GM23338 (cell line): Measurements from ENCODE around the gene HIVEP1. TPM values are rescaled to one million over a fixed set of nuclear protein-coding genes. Genes with fewer than 3 reads are reported as not detected.

ENCODE experiments used
- ATAC-seq: fragments of 200-7000 bp; cut with Tn5 transposase; 3 replicates; pipeline ENCODE4 v1.9.1; 2020
- DNase-seq: peaks from one replicate; pipeline ENCODE4 v3.0.0-alpha.2; 2015; ENCODE audit warnings: low spot score
- H2AFZ ChIP-seq: fragments of 200-600 bp; sonication (generic); 2 replicates; pipeline ENCODE4 v1.8.0; 2016; ENCODE audit warnings: antibody characterized with exemption, mild to moderate bottlenecking, moderate library complexity
- H3F3A ChIP-seq: fragments of 200-600 bp; sonication (generic); replicated peaks from 2 replicates; pipeline ENCODE4 v1.8.0; 2017; ENCODE audit warnings: antibody characterized with exemption, mixed run types, low read depth
- H3K27ac ChIP-seq: fragments of 200-600 bp; sonication (generic); 2 replicates; pipeline ENCODE4 v1.6.1; 2016; ENCODE audit warnings: low read depth
- H3K27me3 ChIP-seq: fragments of 200-600 bp; sonication (generic); 2 replicates; pipeline ENCODE4 v1.8.0; 2016; ENCODE audit warnings: mild to moderate bottlenecking, mixed run types, moderate library complexity; ENCODE audit not compliant: insufficient read depth
- H3K36me3 ChIP-seq: fragments of 200-600 bp; sonication (generic); 2 replicates; pipeline ENCODE4 v1.8.0; 2016; ENCODE audit warnings: mild to moderate bottlenecking; ENCODE audit not compliant: insufficient read depth
- H3K4me1 ChIP-seq: fragments of 200-600 bp; sonication (generic); 2 replicates; pipeline ENCODE4 v1.8.0; 2016; ENCODE audit warnings: mild to moderate bottlenecking, moderate library complexity; ENCODE audit not compliant: insufficient read depth
- H3K4me2 ChIP-seq: fragments of 200-600 bp; sonication (generic); 2 replicates; pipeline ENCODE4 v1.7.1; 2017; ENCODE audit warnings: mixed run types
- H3K4me3 ChIP-seq: fragments of 200-600 bp; sonication (generic); 2 replicates; pipeline ENCODE4 v1.6.1; 2016; ENCODE audit warnings: mixed run types
- H3K79me2 ChIP-seq: fragments of 200-600 bp; sonication (generic); replicated peaks from 2 replicates; pipeline ENCODE4 v1.8.0; 2017; ENCODE audit warnings: mild to moderate bottlenecking; ENCODE audit not compliant: insufficient read depth
- H3K9me2 ChIP-seq: fragments of 200-600 bp; sonication (generic); 2 replicates; pipeline ENCODE4 v1.8.0; 2017; ENCODE audit not compliant: insufficient read depth
- H4K20me1 ChIP-seq: fragments of 200-600 bp; sonication (generic); replicated peaks from 2 replicates; pipeline ENCODE4 v1.8.0; 2017; ENCODE audit warnings: mild to moderate bottlenecking; ENCODE audit not compliant: insufficient read depth
- H3K27ac Mint-ChIP-seq: 2 replicates; pipeline ENCODE4 v1.8.0; 2020; ENCODE audit warnings: inconsistent platforms, mild to moderate bottlenecking, moderate library complexity, mixed read lengths
- H3K27me3 Mint-ChIP-seq: 3 replicates; pipeline ENCODE4 v1.8.0; 2022; ENCODE audit warnings: low read depth, mild to moderate bottlenecking, moderate library complexity, mixed read lengths, inconsistent platforms; ENCODE audit not compliant: insufficient read depth, poor library complexity
- H3K36me3 Mint-ChIP-seq: 3 replicates; pipeline ENCODE4 v1.8.0; 2021; ENCODE audit warnings: low read depth, mild to moderate bottlenecking, inconsistent platforms, moderate library complexity, mixed read lengths
- H3K4me1 Mint-ChIP-seq: 3 replicates; pipeline ENCODE4 v1.8.0; 2020; ENCODE audit warnings: mild to moderate bottlenecking, inconsistent platforms, mixed read lengths
- H3K4me3 Mint-ChIP-seq: 3 replicates; pipeline ENCODE4 v1.8.0; 2021; ENCODE audit warnings: moderate library complexity, mild to moderate bottlenecking, inconsistent platforms, mixed read lengths
- H3K9me3 Mint-ChIP-seq: 3 replicates; pipeline ENCODE4 v1.8.0; 2020; ENCODE audit warnings: moderate library complexity, mild to moderate bottlenecking, inconsistent platforms, mixed read lengths
- CREB1 ChIP-seq: fragments of 250-450 bp; sonication (Bioruptor Pico); IDR thresholded peaks from 2 replicates; pipeline ENCODE4 v1.5.0; 2020; ENCODE audit warnings: low read depth, mild to moderate bottlenecking, moderate library complexity
- CTCF ChIP-seq, 2 experiments: fragments of 200-600 bp in 1 of 2; sonication (generic) in 1 of 2; conservative IDR thresholded peaks; 2 replicates each; pipeline versions ENCODE4 v1.5.1 to v1.6.1; 2016 to 2017; ENCODE audit warnings: antibody characterized with exemption in 2 of 2, low read depth in 2 of 2, mild to moderate bottlenecking in 2 of 2, moderate library complexity in 1 of 2
- ETS1 ChIP-seq: IDR thresholded peaks from 2 replicates; pipeline ENCODE4 v1.6.1; 2016; ENCODE audit warnings: antibody characterized with exemption
- EZH2phosphoT487 ChIP-seq: fragments of 200-600 bp; sonication (generic); IDR thresholded peaks from one replicate; pipeline ENCODE4 v1.8.1; 2018; ENCODE audit warnings: antibody characterized with exemption; ENCODE audit not compliant: unreplicated experiment
- JUNB ChIP-seq: IDR thresholded peaks from one replicate; pipeline ENCODE4 v1.6.1; 2016; ENCODE audit warnings: antibody characterized with exemption; ENCODE audit not compliant: unreplicated experiment
- NANOG ChIP-seq: IDR thresholded peaks from 2 replicates; pipeline ENCODE4 v1.6.1; 2016; ENCODE audit warnings: antibody characterized with exemption, borderline replicate concordance
- POLR2AphosphoS5 ChIP-seq: IDR thresholded peaks from 2 replicates; pipeline ENCODE4 v1.6.1; 2016; ENCODE audit warnings: antibody characterized with exemption, low read depth
- STAT1 ChIP-seq: IDR thresholded peaks from one replicate; pipeline ENCODE4 v1.6.1; 2016; ENCODE audit warnings: antibody characterized with exemption; ENCODE audit not compliant: unreplicated experiment
- ZNF114 ChIP-seq: fragments of 250-450 bp; sonication (Bioruptor Pico); IDR thresholded peaks from 2 replicates; pipeline ENCODE4 v1.5.0; 2020; ENCODE audit warnings: mild to moderate bottlenecking, moderate library complexity
- ZNF331 ChIP-seq: fragments of 250-450 bp; sonication (Bioruptor Pico); IDR thresholded peaks from 2 replicates; pipeline ENCODE4 v1.5.0; 2020; ENCODE audit warnings: low read depth, mild to moderate bottlenecking, moderate library complexity
- ZNF462 ChIP-seq: fragments of 250-450 bp; sonication (Bioruptor Pico); IDR thresholded peaks from 2 replicates; pipeline ENCODE4 v1.5.0; 2020; ENCODE audit warnings: mild to moderate bottlenecking, moderate library complexity
- polyA plus RNA-seq: library from polyadenylated mRNA; unstranded; fragments of >200 nt; fragmentation: Nextera tagmentation; extraction: Ambion mirVana; gene quantifications from 2 replicates; pipeline ENCODE4 v1.2.1, GENCODE V29; 2016
- total RNA-seq: library from RNA; depleted of rRNA; stranded (reverse); fragments of >200 nt; shearing (Covaris generic); gene quantifications from 2 replicates; pipeline ENCODE4 v1.2.3, GENCODE V29; 2014

Gene HIVEP1
- total and polyA plus RNA-seq, 2 experiments from 2014 or later: 10.1 to 21.7 TPM

GRCh38 chr6:12178521-12178920 lies 166.4 kb downstream of the HIVEP1 start (continued):
- TF ChIP-seq ETS1 (no peak), EZH2phosphoT487 (no peak)

- Histone ChIP-seq H3K36me3 (no peaks in the 10 kb centered on the region), H3K4me1 (no peaks in the 10 kb centered on the region), H3K27ac (no peak overlapping the region), H4K20me1 (no peaks in the 10 kb centered on the region), H3K79me2 (no peaks in the 10 kb centered on the region), H3K4me2 (no peak overlapping the region), H3K9me2 (no peaks in the 10 kb centered on the region), H2AFZ (no peak overlapping the region), H3K4me3 (no peak overlapping the region), H3K27me3 (no peaks in the 10 kb centered on the region), H3F3A (no peaks in the 10 kb centered on the region)
- no peak overlapping the region for H3K27ac Mint-ChIP-seq
- ATAC-seq (no peak), DNase-seq (no peak)
- H3K4me3 Mint-ChIP-seq: no peak overlapping the region
- H3K36me3 Mint-ChIP-seq: peaks cover 3% of the 10 kb centered on the region; the same call in 1 of the 3 replicates
- H3K27me3 Mint-ChIP-seq: no peaks in the 10 kb centered on the region
- H3K4me1 Mint-ChIP-seq: 0 out of 3 replicates have a peak, but pooled peaks cover 2% of the 10 kb centered on the region
- no peak for TF ChIP-seq STAT1
- no peaks in the 10 kb centered on the region for H3K9me3 Mint-ChIP-seq
These were observed 169.4 kb downstream of the HIVEP1 start for GRCh38 chr6:12181481-12181880.

- Histone ChIP-seq H4K20me1 (no peaks in the 10 kb centered on the region), H3K27me3 (no peaks in the 10 kb centered on the region), H2AFZ (no peak overlapping the region), H3F3A (no peaks in the 10 kb centered on the region), H3K79me2 (no peaks in the 10 kb centered on the region), H3K36me3 (no peaks in the 10 kb centered on the region), H3K4me1 (no peaks in the 10 kb centered on the region), H3K9me2 (no peaks in the 10 kb centered on the region), H3K4me2 (no peak overlapping the region), H3K4me3 (no peak overlapping the region), H3K27ac (no peak overlapping the region)
- Mint-ChIP-seq H3K4me3 (no peak overlapping the region), H3K4me1 (0 out of 3 replicates have a peak, but pooled peaks cover 2% of the 10 kb centered on the region), H3K9me3 (no peaks in the 10 kb centered on the region), H3K27ac (no peak overlapping the region), H3K27me3 (no peaks in the 10 kb centered on the region), H3K36me3 (no peaks in the 10 kb centered on the region)
- ATAC-seq (no peak), DNase-seq (no peak)
- TF ChIP-seq JUNB (no peak), ZNF114 (no peak), STAT1 (no peak), CTCF (conservative IDR thresholded peaks at IDR 0.05; ENCODE audit: low read depth in 2 of 2) (no peak), NANOG (no peak), ZNF462 (no peak), EZH2phosphoT487 (no peak), CREB1 (CRISPR knock-in tag) (no peak), ETS1 (no peak), POLR2AphosphoS5 (no peak), ZNF331 (CRISPR knock-in tag) (no peak)
These were observed 170.6 kb downstream of the HIVEP1 start for GRCh38 chr6:12182676-12183075.
